Non-pigmented ciliary epithelial cell (primary cell): ENCODE measurements around the gene MPZL1.

ENCODE experiments used
- DNase-seq: peaks from one replicate; pipeline ENCODE4 v3.0.0-alpha.2; 2010; ENCODE audit warnings: low read depth

Gene MPZL1

DNA sequence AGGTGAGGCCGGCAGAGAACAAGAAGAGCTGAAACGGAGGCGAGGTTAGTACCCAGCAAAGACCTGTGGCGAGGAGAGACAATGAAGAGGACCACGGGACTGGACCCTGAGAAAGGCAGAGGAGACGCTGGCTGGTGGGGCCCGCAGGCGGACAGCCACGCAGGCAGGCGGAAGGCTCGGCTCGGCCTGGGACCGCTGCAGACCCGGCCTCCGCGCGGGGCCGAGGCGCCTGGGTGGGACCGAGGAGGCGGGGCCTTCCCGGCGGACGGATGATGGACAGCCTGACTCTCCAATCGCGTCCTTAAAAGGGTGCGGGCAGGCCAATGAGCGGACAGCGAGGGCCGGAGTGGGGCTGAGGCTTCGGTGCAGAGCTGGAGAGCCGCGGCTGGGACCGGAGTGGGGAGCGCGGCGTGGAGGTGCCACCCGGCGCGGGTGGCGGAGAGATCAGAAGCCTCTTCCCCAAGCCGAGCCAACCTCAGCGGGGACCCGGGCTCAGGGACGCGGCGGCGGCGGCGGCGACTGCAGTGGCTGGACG, at the start of gene MPZL1:
MPZL1 (plus strand) TSS at position 366 of the 535 bp plus-strand sequence. CDS start 170 bp downstream, outside the sequence.
- DNase-seq, result peak; percentile 76

DNA sequence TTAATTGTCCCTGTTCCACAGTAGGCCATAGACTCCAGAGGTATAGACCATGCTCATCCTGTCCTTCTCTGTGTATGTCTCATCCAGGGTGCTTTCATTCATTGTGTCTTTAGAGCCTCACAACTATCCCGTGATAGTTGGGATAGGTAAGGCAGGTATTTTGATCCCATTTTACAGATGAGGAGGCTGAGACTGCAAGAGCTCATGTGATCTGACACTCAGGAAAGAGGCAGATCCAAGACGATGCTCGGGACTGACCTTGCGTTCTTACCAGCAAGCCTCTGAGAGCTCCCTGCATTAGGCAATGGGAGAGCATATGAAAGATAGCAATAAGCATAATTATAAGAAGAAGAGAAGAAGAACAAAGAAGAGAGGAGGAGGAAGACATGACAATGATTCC, 49.0 kb upstream of the MPZL1 start:
- DNase-seq, result no peak

DNA sequence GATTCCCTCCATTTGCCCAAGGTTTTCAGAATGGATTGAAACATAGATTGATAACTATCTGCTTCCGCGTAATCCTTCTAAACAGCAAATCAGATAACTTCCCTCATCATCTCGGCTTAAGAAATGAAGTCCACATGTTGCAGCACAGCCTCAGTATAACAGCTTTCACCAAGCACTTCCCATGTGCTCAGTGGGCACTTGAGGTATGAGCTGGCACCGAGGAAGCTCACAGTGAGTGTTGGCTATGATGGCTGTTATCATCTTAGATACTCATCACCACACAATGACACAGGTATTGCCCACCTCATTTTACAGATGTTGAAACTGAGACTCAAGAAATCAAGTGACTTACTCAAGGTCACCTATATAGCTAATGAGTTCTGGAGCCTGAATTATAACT, 48.5 kb upstream of the MPZL1 start:
- no peak for DNase-seq

DNA sequence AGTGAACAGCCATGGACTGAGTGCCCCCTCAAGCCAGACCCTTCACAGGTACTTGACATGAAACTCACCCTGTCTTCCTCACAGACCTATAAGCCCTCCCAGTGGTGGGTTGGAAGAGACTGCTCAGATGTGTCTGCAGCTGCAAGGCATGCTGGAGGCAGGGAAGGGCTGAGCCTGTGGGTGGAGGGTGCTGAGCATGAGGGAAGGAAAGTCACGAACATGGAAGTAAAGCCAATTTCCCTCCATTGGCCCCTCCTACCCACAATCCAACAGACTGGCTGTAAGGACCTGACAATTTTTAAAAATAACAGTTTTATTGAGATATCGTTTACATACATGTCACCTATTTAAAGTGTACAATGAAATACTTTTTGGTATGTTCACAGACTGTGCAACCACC, 47.6 kb upstream of the MPZL1 start:
- no peak for DNase-seq

DNA sequence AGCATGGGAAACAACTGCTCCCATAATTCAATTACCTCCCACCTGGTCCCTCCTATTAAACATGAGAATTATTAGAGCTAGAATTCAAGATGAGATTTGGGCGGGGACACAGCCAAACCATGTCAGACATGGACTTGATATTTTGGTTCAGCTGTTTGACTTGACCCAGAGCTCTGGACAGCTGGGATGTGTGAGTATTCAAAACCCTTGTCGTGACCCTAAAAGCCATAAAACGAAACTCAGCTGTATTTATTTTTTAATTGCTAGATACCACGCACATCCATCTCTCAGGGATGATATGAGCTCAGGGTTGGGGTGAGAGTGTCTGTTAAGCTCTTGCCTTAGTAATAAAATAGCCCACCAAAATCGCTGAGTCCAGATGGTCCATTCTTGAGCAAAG, 46.3 kb upstream of the MPZL1 start:
- no peak for DNase-seq

DNA sequence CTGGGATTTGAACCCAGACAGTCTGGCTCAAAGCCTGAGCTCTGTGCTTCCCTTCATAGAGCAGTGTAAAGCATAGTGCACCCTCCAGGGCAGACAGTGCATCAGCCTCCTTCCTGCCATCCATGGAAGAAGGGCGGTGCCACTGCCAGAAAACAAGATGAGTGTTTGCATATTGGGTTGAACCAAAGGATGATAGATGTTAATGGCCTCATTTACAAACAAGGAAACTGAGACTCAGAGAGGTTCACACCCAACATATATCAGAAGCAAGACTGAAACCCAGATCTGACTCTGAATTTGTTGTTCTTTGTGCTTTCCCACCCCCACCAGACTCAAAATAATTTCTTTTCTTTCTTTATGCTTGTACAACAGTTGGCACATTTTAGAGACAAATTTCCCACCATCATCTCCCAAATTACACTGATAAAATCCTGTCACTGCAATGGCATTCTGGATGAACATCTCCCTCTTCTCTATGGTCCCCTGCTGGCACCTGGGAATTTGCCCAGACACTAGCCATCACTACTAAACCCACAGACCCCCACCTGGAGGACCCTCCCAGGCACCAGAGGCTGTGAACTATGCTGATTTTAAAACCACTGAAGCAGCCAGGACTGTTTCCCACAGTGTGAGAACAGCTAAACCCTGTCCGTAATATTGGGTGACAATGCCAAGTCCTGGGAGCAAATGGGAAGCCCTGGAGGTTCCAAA, 45.4 kb upstream of the MPZL1 start:
- DNase-seq, result no peak

DNA sequence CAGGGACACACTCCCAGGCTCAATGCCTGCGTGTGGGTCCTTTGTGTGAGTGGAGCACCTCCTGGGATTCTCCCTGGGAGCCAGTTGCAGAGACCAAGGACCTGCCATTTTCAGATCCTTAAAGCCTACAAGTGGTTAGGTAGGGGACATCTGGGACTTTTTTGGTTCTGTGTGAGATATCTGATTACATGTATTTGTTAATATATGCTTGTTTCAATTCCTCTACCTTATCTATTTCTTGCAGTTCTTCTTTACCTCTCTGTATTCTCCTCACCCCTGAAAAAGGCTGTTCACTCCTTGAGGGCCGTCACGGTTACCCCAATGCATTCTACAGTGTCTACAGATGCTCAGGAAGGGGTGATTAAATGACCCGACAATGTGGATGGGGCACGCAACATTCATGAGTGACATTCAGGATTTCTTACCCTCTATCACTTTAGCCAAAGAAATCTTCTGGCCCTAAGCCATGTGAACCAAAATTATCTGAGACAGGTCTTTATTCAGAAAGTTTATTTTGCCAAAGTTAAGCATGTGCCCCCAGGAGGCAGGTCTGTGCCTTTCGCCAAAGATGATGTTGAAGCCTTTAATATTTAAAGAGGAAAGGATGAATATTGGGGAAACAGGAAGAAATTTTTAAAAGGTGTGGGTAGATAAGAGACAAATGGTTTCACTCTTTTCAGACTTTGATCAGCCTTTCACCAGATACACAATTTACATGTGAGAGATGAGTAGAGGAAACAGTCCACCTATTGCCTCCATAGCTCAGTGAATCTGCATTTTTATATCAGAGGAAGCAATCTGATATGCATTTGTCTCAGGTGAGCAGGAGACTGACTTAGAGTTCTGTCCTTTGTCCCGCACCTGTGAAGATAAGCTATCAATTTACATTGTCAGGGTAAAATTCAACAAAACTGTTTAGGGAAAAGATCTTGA, 44.6 kb upstream of the MPZL1 start:
- no peak for DNase-seq

DNA sequence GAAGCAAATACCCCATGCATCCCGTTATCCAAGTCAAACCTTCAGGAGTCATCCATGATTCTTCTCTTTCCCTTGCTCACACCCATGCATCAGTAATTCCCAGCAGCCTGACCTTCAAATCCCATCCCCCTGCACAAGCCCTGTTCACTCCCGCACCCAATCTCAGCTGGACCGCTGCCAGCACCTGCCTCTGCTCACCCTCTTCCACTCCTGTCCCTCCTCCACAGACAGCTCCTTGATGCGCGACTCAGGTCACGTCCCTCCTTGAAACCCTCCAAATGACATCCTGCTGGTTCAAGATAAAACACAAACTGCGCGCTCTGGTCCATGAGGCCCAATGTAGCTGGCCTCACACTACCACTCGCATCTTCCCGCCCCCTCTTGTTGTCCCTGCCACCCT, 43.4 kb upstream of the MPZL1 start:
- DNase-seq, result no peak

DNA sequence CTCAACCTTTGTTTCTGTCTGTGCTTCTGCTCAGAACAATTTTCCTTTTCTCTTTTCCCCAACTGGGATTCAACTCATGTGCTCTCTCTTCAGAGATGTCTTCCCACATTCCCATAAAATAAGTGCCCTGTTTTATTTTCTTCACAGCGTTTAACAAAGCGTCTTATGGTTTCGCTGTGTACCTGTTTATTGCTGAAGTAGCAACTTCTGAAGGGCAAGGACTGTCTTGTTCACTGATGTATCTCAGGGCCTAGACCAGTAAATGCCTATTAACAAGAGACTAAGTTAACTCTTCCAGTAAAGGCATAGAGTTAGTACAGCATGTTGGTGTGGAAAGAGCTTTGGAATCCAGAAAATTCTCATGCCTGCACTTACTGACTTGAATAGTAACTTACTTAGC, 42.9 kb upstream of the MPZL1 start:
- DNase-seq, result no peak

DNA sequence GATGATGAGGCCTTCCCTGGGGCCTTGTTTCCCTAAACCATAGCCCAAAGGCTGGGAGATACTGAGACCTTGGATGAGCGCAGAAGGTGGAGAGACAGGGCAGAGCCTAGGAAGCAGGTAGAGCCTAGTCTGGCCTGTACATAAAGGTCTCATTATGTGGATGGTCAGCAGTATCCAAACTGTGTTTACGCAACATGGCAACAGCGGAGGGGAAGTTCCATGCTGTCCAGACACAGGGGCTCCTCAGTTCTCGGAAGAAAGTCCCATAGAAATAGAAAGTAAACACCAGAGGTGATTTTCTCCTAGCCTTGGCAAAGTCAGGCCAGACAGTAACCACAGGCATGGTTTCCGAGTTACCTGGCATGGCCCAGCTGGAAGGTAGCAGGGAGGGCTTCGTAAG, 42.1 kb upstream of the MPZL1 start:
- no peak for DNase-seq

DNA sequence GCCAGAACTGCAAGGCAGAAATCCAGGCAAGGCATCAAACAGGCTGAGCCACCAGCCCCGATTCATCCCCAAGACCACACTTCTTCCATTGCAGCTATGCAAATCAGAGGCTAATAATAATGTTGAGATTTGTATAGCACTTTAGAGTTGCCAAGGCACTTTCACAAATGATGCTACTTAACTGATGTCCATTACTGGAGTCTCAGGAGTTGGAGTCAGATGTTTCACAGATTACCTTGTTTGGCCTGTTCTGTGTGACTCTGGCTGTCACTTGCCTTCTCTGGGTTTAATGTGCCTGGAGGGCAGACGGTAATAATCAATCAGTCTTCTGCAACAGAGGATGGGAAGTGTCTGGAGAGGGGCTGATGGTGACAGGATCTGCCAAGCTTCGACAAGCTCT, 40.8 kb upstream of the MPZL1 start:
- DNase-seq, result no peak

DNA sequence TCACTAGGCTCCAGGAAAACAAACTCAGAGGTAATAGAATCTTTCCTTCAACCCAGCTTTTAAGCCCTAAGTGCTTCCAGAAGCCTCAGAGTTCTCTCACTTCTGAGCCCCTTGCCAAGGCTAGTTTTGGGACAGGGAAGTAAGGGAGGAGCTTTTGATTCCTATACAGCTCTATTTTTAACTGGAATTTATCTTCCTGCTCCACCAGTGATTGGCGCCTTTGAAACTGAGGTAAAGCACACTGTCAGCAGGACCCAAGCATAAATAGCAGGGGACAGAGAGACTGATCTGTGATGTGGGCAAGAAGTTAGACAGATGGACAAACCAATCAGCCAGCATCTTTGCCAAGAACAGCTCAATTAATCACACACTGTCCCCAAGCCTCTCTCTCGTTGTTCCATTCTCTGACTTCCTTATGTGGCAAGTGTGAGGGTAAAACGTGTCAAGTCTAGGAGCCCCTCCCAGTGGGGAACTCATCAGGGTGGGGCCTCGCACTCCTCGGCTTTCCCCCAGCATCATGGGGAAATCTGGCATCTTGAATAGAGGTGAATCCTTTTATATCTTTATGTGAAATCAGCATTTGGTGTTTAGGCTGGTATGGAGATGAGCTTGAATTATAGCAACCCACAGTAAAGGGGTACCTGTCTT, 40.2 kb upstream of the MPZL1 start:
- no peak for DNase-seq

DNA sequence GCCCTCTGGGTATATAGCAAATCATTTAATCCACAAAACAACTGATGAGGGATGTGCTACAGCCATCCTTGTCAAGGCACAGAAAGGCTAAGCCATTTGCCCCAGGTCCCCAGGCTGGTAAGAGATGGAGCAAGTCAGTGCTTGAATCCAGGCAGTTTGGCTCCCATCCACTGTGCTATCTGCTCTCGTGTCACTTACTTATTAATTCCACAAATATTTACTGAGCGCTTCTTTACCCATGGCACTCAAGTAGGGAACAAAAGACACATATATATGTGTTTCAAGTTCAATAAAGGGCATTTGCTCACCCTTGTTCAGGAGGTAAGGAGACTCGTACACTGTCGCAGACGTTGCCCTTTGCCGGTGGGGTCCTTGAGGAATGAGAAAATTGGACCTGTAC, 38.6 kb upstream of the MPZL1 start:
- no peak for DNase-seq

DNA sequence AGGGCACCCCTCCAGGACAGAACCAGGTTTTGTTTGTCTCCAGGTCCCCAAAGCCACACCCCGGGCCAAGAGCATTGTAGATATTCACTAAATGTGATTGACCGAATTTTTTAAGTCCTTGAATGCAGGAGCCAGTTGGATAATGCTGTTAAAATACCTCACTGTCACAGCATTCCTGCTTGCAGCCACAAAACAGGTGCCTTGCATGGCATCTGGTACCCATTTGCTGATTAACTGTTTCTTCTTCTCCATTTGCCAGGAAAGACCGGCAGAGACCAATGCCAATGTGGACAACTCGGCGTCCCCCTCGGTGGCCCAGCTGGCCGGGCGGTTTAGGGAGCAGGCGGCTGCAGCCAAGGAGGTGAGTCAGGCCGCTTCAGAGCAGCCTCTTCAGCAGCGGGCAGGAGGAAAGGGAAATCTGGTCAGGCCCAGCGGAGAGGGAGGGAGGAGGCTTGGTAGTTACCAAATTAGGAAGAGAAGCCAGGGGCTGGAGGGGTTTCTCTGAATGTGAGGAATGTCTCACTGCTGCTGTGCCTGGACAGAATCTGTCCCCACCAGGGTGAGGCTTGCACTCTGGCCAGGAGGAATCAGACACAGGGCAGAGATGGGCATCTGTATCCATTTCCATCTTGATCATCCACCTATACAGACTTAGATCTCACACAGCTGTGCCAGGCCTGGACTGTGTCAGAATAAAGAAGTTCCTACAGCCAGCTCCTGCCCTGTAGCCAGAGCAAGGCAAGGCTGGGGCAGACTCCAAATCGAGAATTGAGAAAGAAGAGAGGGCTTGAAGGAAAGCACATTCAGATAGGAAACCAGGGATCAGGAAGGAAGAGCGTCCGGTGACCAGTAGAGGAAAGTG, 37.9 kb upstream of the MPZL1 start:
- no peak for DNase-seq

DNA sequence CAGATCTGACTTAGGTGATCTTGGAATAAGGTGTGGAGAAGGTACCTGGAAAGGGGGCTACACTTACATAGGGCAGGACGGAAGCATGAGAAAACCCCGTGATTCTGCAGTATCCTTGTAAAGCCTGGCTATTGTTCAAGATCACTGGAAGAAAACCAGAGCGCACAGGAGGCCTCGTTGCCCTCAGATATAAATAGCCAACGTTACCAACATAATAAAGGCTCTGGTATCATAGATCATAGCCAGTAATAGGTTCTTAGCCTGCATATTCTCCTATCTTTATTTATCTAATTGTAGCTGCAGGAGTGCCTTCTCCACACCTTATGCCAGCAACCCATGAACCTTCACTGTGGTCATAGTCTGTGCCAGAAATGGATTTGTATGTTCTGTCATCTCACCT, 35.9 kb upstream of the MPZL1 start:
- no peak for DNase-seq

DNA sequence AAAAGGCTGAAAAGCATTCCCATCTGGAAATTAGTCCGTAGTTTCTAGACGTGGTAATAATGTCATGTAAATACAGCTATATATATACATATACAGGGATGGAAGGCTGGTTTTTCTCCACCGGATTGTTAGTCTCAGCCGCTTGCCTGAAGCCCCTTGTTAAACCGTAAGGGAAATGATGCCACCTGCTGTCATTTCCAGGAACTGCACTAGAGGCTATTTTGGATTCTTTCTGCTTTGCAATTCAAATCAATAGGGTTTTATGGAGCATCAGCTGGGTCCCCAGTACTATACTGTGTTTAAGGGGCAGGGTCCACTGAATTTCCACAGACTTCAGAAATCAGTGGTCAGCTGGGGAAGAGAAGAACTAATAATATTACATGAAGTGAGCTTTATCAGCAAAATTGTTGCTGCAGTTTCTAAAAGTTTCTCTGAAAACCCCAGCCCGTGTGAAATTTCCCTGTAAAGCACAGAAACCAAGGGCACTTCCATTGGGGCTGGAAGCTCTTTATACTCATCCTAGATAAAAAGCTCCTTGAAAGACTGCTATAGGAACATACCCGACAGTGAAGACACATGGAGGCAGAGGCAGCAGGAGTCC, 33.8 kb upstream of the MPZL1 start:
- DNase-seq, result peak; percentile 63

DNA sequence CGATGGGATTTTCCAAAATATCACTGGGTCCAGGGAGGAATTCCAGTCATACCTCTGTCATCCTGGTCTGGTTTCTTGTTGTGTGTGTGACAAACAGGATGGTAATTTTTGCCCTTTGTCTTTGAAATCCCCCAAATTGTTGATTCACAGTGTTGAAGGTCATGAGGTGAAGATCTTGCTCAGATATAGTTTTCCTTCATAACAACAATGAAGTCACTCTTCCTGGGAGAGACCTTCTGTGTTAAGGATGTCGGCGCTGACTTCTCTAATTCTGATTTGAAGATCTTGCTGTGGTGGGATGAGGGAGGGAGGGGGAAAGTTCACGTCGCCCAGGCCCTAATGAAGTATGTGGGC, 32.2 kb upstream of the MPZL1 start:
- no peak for DNase-seq

DNA sequence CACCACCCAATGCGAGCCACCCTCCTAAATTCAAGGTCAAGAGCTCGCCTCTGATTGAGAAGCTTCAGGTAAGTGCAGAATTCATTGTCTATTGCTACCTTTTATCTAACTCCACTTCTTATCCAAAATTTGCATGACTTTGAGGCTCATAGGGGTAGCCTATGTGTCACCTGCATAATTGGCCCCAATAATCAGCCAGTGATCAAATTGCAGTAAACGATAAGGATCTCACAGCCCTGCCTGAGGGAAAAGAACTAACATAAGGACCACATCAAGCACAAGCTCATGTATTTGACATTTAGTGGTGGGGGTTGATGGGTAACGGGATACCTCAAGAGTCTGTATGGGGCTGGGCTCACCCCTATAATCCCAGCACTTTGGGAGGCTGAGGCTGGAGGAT, 31.7 kb upstream of the MPZL1 start:
- no peak for DNase-seq

DNA sequence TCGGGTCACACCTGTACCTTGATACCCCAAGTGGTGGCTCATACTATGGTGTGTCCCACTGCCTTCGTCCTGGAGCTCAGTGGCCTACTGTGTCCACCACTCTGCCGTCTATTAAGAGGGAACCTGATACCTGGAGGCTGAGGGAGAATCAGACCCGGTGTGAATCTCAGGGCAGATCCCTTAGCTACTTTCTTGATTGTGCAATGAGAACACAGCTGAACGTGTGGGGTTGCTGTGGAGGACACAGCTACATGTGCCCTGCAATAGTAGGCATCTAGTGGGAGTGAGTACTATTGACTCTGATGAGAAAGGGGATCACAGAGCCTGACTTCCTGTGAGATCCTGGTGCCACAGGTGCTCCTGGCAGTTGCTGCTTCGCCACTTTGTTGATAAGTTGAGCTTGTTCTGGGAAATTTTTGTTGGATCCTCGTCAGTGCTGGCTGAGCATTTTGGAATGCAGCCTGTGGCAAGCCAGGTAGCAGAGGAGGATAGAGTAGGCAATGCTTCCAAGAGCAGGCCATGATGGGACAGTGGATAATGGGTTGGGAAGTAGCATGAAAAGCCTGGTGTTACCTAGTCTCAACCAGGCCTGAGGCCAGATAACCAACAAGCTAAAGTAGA, 28.2 kb upstream of the MPZL1 start:
- DNase-seq, result no peak

DNA sequence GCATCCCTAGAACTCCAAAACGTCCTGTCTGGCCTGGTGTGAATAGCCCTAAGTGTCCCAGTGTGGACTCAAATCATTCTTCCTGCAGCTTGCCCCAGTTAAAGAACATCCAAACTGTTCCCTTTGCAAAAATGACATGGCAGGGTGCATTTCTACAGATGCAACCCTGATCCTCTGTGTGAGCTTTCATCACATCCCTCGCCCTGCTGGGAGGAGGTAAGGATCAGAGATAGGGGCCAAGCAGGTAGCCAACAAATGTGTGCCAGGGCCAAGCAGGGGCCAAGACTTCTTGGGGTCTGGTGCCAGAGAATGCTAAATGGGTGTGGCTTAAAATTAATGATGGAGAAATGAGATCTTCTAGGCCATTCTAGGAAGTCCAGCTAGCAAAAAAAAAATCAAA, 27.1 kb upstream of the MPZL1 start:
- no peak for DNase-seq

DNA sequence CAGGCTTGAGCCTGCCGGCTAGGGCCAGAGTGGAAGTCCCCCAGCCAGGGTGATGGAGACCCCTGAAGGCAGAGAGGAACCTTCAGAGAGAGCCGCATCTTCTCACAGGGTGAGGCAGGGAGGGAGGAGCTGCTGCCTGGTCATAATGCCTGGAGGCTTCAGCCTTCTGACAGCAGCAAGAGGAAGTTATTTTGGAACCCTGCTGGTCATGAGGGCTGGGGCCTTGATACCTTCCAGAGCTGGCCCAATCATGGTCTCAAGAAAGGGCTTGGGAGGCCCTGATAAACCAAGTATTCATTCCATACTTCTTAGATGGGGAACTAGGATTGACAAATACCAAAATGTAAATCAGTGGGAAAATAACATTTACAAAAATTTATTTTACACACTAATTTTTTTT, 26.6 kb upstream of the MPZL1 start:
- no peak for DNase-seq
